ENCODE measurements around the gene SYNCRIP.
"Not testable (repeated sequence)": the region's sequence is repeated elsewhere in the genome, so short reads cannot be mapped to it uniquely, and the experiment has no call there.

SYNCRIP gene

DNA sequence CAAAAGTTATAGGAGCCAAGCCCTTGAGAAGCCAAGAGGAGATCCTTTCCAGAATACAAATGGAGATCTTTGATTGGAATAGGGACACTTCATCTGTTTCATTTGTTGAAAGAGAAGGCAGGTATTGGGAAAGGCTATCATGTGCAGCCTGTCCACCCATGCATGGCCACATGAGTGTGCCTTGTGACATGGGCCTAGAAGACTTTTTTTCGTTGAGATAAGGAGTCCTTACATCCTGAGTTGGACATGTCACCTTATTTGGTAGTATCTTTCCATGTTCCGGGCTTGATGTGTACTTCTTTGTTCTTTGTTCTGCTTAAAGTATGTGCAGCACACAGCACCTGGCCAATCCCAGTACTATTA, 42.1 kb upstream of the SYNCRIP start:
- Histone ChIP-seq H2AFZ (ENCODE audit: insufficient read depth, low read length, poor library complexity) (no peak overlapping the region), H2BK120ac (ENCODE audit: insufficient read depth, low read length, poor library complexity) (no peak overlapping the region), H3K79me2 (ENCODE audit: control insufficient read depth, insufficient read depth, low read length, poor library complexity) (no peaks in the 10 kb centered on the region), H3K79me1 (ENCODE audit: low read length) (no peaks in the 10 kb centered on the region), H3K18ac (ENCODE audit: low read length) (no peak overlapping the region), H4K91ac (ENCODE audit: low read depth, low read length) (no peak overlapping the region), H3K4me2 (ENCODE audit: low read length) (no peak overlapping the region), H3K27ac (ENCODE audit: low read depth, low read length) (no peak overlapping the region), H3K4me1 (ENCODE audit: control insufficient read depth in 1 of 2, insufficient read depth in 2 of 2, low read length in 2 of 2) (peaks cover 0 to 3% of the 10 kb centered on the region in 2 experiments), H4K8ac (ENCODE audit: low read depth, low read length) (no peak overlapping the region), H2BK5ac (ENCODE audit: low read depth, low read length, poor library complexity) (no peak overlapping the region), H3K23ac (ENCODE audit: low read length) (no peak overlapping the region), H3K9me3 (ENCODE audit: insufficient read depth, low read depth, low read length) (peaks cover 1% of the 10 kb centered on the region), H3K4ac (ENCODE audit: low read depth, low read length) (no peak overlapping the region), H3K14ac (ENCODE audit: low read length) (no peak overlapping the region), H3K4me3 (ENCODE audit: low read depth, low read length) (no peak overlapping the region), H3K36me3 (ENCODE audit: control insufficient read depth in 1 of 2, insufficient read depth in 2 of 2, low read length in 2 of 2) (no peaks in the 10 kb centered on the region), H3K9ac (ENCODE audit: low read length) (no peak overlapping the region), H2BK12ac (ENCODE audit: low read length) (no peak overlapping the region), H2AK5ac (ENCODE audit: low read length) (no peak overlapping the region), H4K12ac (ENCODE audit: low read depth, low read length) (no peak overlapping the region), H3K27me3 (ENCODE audit: insufficient read depth, low read length) (no peaks in the 10 kb centered on the region)
- WGBS (ENCODE audit: extremely low coverage, insufficient coverage, insufficient read length), result no CpG with 5 or more reads among the region's 2 CpGs
- no peak for DNase-seq

DNA sequence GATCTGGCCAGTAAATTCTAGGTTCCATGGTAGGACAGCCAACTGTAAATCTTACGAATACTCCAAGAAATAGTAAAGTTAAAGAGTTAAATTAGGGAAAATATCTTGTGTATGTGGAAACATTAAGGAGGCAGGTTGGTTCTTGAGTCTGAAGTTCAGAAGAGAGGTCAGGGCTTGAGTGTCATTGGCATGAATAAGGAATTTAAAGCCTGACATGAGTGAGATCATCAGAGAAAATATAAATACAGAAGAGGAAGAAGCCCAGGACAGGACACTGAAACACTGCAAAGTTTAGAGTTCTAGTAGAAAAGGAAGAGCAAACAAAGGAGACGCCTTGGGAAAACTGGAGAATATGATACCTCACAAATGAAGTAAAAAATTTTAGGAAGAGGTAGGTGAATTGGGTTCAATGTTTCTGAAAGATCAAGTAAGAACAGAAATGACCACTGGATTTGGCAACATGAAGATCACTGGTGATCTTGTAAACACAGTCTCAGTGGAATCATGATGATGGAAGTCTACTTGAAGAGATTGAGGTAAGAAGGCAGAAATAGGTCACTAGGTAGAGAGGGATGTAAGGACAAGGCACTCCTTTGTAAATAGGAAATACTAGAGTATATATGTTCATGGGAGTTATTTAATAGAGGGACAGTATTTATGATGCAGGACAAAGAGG, 41.6 kb upstream of the SYNCRIP start:
- no peak overlapping the region for H2AFZ ChIP-seq (ENCODE audit: insufficient read depth, low read length, poor library complexity)
- H3K9me3 ChIP-seq (ENCODE audit: insufficient read depth, low read depth, low read length), result peaks cover 1% of the 10 kb centered on the region
- no peak overlapping the region for H3K14ac ChIP-seq (ENCODE audit: low read length)
- WGBS (ENCODE audit: extremely low coverage, insufficient coverage, insufficient read length), result no CpG with 5 or more reads among the region's 2 CpGs
- no peak overlapping the region for H2BK12ac ChIP-seq (ENCODE audit: low read length)
- H2AK5ac ChIP-seq (ENCODE audit: low read length), result no peak overlapping the region
- DNase-seq, result no peak
- no peaks in the 10 kb centered on the region for H3K27me3 ChIP-seq (ENCODE audit: insufficient read depth, low read length)
- no peak overlapping the region for H4K12ac ChIP-seq (ENCODE audit: low read depth, low read length)
- H2BK120ac ChIP-seq (ENCODE audit: insufficient read depth, low read length, poor library complexity), result no peak overlapping the region
- no peaks in the 10 kb centered on the region for H3K79me2 ChIP-seq (ENCODE audit: control insufficient read depth, insufficient read depth, low read length, poor library complexity)
- no peak overlapping the region for H4K91ac ChIP-seq (ENCODE audit: low read depth, low read length)
- H3K4me2 ChIP-seq (ENCODE audit: low read length), result no peak overlapping the region
- H3K27ac ChIP-seq (ENCODE audit: low read depth, low read length), result no peak overlapping the region
- H3K4me1 ChIP-seq (ENCODE audit: control insufficient read depth in 1 of 2, insufficient read depth in 2 of 2, low read length in 2 of 2), result peaks cover 0 to 3% of the 10 kb centered on the region in 2 experiments
- H3K4me3 ChIP-seq (ENCODE audit: low read depth, low read length), result no peak overlapping the region
- H4K8ac ChIP-seq (ENCODE audit: low read depth, low read length), result no peak overlapping the region
- H3K4ac ChIP-seq (ENCODE audit: low read depth, low read length), result no peak overlapping the region
- H3K23ac ChIP-seq (ENCODE audit: low read length), result no peak overlapping the region
- no peak overlapping the region for H3K18ac ChIP-seq (ENCODE audit: low read length)
- no peaks in the 10 kb centered on the region for H3K36me3 ChIP-seq (ENCODE audit: control insufficient read depth in 1 of 2, insufficient read depth in 2 of 2, low read length in 2 of 2)
- no peak overlapping the region for H2BK5ac ChIP-seq (ENCODE audit: low read depth, low read length, poor library complexity)
- H3K9ac ChIP-seq (ENCODE audit: low read length), result no peak overlapping the region
- H3K79me1 ChIP-seq (ENCODE audit: low read length), result peaks cover under 1% of the 10 kb centered on the region

DNA sequence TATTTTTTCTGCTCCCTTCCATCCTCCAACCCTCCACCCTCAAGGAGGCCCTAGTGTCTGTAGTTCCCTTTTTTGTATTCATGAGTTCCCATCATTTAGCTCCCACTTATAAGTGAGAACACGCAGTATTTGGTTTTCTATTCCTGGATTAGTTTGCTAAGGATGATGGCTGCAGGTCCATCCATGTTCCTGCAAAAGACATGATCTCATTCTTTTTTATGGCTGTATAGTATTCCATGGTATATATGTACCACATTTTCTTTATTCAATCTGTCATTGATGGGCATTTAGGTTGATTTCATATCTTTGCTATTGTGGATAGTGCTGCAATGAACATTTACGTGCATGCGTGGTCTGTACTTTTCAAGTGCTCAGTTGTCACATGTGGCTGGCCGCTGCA, 39.2 kb upstream of the SYNCRIP start:
- not testable (repeated sequence) for H2BK5ac ChIP-seq (ENCODE audit: low read depth, low read length, poor library complexity); H3K27me3 ChIP-seq (ENCODE audit: insufficient read depth, low read length); H3K4ac ChIP-seq (ENCODE audit: low read depth, low read length); H3K4me3 ChIP-seq (ENCODE audit: low read depth, low read length); H4K91ac ChIP-seq (ENCODE audit: low read depth, low read length); H3K27ac ChIP-seq (ENCODE audit: low read depth, low read length); DNase-seq; H3K4me2 ChIP-seq (ENCODE audit: low read length); H4K8ac ChIP-seq (ENCODE audit: low read depth, low read length); H2AFZ ChIP-seq (ENCODE audit: insufficient read depth, low read length, poor library complexity); H3K18ac ChIP-seq (ENCODE audit: low read length); H3K14ac ChIP-seq (ENCODE audit: low read length); H4K12ac ChIP-seq (ENCODE audit: low read depth, low read length); H3K36me3 ChIP-seq (ENCODE audit: control insufficient read depth in 1 of 2, insufficient read depth in 2 of 2, low read length in 2 of 2); H2AK5ac ChIP-seq (ENCODE audit: low read length); H3K9ac ChIP-seq (ENCODE audit: low read length); H2BK120ac ChIP-seq (ENCODE audit: insufficient read depth, low read length, poor library complexity); H2BK12ac ChIP-seq (ENCODE audit: low read length); H3K23ac ChIP-seq (ENCODE audit: low read length); H3K4me1 ChIP-seq (ENCODE audit: control insufficient read depth in 1 of 2, insufficient read depth in 2 of 2, low read length in 2 of 2); H3K9me3 ChIP-seq (ENCODE audit: insufficient read depth, low read depth, low read length)
- peaks cover 11% of the 10 kb centered on the region for H3K79me2 ChIP-seq (ENCODE audit: control insufficient read depth, insufficient read depth, low read length, poor library complexity)
- H3K79me1 ChIP-seq (ENCODE audit: low read length), result peaks cover 10% of the 10 kb centered on the region
- WGBS (ENCODE audit: extremely low coverage, insufficient coverage, insufficient read length), result no CpG with 5 or more reads among the region's 4 CpGs

DNA sequence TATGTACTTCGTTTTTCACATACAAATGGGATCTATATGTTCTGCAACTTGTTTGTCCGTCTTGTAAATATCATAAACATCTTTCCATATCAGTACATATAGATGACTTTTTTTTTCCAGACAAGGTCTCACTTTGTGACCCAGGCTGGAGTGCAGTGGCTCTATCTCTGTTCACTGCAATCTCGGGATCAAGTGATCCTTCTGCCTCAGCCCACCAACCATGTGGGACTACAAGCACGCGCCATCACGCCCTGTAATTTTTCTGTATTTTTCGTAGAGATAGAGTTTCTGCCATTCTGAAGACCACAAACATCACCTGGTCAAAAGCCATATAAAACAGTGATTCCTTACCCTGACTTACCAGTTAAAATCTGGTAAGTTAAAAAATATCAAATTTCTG, 37.7 kb upstream of the SYNCRIP start:
- H3K4ac ChIP-seq (ENCODE audit: low read depth, low read length), result no peak overlapping the region
- H3K79me1 ChIP-seq (ENCODE audit: low read length), result peaks cover 10% of the 10 kb centered on the region
- no peak overlapping the region for H3K18ac ChIP-seq (ENCODE audit: low read length)
- H3K14ac ChIP-seq (ENCODE audit: low read length), result no peak overlapping the region
- H3K4me1 ChIP-seq (ENCODE audit: control insufficient read depth in 1 of 2, insufficient read depth in 2 of 2, low read length in 2 of 2), result peaks cover 0 to 4% of the 10 kb centered on the region in 2 experiments
- peaks cover 0 to under 1% of the 10 kb centered on the region in 2 experiments for H3K36me3 ChIP-seq (ENCODE audit: control insufficient read depth in 1 of 2, insufficient read depth in 2 of 2, low read length in 2 of 2)
- no peak for DNase-seq
- H2AK5ac ChIP-seq (ENCODE audit: low read length), result no peak overlapping the region
- H3K23ac ChIP-seq (ENCODE audit: low read length), result no peak overlapping the region
- H3K4me3 ChIP-seq (ENCODE audit: low read depth, low read length), result no peak overlapping the region
- no peak overlapping the region for H4K91ac ChIP-seq (ENCODE audit: low read depth, low read length)
- H4K8ac ChIP-seq (ENCODE audit: low read depth, low read length), result no peak overlapping the region
- H4K12ac ChIP-seq (ENCODE audit: low read depth, low read length), result no peak overlapping the region
- peaks cover 1% of the 10 kb centered on the region for H3K9me3 ChIP-seq (ENCODE audit: insufficient read depth, low read depth, low read length)
- no peak overlapping the region for H3K27ac ChIP-seq (ENCODE audit: low read depth, low read length)
- no peak overlapping the region for H2BK120ac ChIP-seq (ENCODE audit: insufficient read depth, low read length, poor library complexity)
- no peak overlapping the region for H3K4me2 ChIP-seq (ENCODE audit: low read length)
- H3K27me3 ChIP-seq (ENCODE audit: insufficient read depth, low read length), result no peaks in the 10 kb centered on the region
- no CpG with 5 or more reads among the region's 7 CpGs for WGBS (ENCODE audit: extremely low coverage, insufficient coverage, insufficient read length)
- H3K79me2 ChIP-seq (ENCODE audit: control insufficient read depth, insufficient read depth, low read length, poor library complexity), result peaks cover 11% of the 10 kb centered on the region
- H3K9ac ChIP-seq (ENCODE audit: low read length), result no peak overlapping the region
- no peak overlapping the region for H2BK5ac ChIP-seq (ENCODE audit: low read depth, low read length, poor library complexity)
- no peak overlapping the region for H2BK12ac ChIP-seq (ENCODE audit: low read length)
- no peak overlapping the region for H2AFZ ChIP-seq (ENCODE audit: insufficient read depth, low read length, poor library complexity)

Measured in trophoblast cell (in vitro differentiated cells and primary cell).